H7 (cell line): ENCODE data around the gene GLRA3. TPM values are rescaled to one million over a fixed set of nuclear protein-coding genes. Genes with fewer than 3 reads are reported as not detected.

Experiments
- DNase-seq: peaks from one replicate; pipeline ENCODE4 v3.0.0; 2012
- H3K27me3 ChIP-seq: 2 replicates; pipeline ENCODE4 v1.6.0; 2011; ENCODE audit warnings: mild to moderate bottlenecking, low read length; ENCODE audit not compliant: control insufficient read depth, insufficient read depth
- H3K36me3 ChIP-seq: replicated peaks from 2 replicates; pipeline ENCODE4 v1.5.1; 2011; ENCODE audit warnings: low read length; ENCODE audit not compliant: control insufficient read depth, insufficient read depth
- H3K4me3 ChIP-seq: 2 replicates; pipeline ENCODE4 v1.5.1; 2011; ENCODE audit warnings: low read depth, mild to moderate bottlenecking, control low read depth, low read length, moderate library complexity; ENCODE audit not compliant: insufficient read depth
- total RNA-seq: library from RNA; depleted of rRNA; stranded (reverse); fragments of >200 nt; shearing (Covaris generic); gene quantifications from 2 replicates; pipeline ENCODE4 v1.2.3, GENCODE V29; 2014

Gene GLRA3
- total RNA-seq, 1 experiment from 2014 or later, result 0.28 TPM

DNA sequence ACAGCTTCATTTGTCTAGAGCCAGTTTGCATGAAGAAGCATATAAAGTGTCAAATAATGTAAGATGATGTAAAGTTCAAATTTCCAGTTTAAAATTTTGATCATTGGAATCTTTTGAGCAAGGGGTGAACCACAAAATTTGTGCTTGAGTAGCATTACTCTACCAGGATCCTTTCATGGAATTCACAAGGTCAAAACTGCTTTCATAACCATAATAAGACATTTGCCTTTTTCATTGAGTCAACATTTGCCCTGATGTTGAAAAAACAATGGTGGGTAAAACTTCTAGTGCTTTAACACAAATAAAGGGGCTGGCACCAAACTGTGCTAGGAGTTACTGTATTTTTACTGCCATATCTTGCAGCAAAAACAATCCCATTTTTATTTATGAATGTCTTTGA is 142.2 kb downstream of the GLRA3 start:
- DNase-seq, result no peak
- Histone ChIP-seq H3K27me3 (no peaks in the 10 kb centered on the region), H3K36me3 (no peaks in the 10 kb centered on the region), H3K4me3 (no peak overlapping the region)

DNA sequence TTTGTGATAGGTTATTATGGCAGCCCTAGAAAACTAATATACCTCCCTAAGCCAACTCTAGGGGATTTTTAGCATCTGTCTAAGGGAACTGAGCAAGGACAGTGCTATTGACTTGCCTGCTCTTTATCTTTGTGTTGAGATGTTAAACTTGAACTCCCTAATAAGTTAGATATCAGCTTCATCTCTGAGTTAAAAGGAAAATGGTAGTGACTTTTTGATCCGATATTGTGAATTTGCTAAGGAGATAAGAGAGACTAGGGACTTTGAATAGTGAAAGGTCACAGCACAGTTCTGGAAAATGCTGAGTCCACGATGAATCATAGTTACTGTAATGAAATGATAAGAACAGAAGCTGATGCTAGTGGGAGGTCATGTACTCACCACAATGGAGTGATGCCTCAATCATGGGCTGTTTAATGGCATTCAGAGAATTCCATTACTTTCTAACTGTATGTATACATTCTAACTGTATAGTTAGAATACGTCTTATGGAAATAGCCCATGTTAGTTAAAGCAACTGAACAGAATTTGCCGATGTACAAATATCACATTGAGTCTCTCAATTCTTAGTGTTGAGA is 147.2 kb downstream of the GLRA3 start:
- H3K4me3 ChIP-seq, result no peak overlapping the region
- H3K27me3 ChIP-seq, result no peaks in the 10 kb centered on the region
- DNase-seq, result no peak
- H3K36me3 ChIP-seq, result no peaks in the 10 kb centered on the region

DNA sequence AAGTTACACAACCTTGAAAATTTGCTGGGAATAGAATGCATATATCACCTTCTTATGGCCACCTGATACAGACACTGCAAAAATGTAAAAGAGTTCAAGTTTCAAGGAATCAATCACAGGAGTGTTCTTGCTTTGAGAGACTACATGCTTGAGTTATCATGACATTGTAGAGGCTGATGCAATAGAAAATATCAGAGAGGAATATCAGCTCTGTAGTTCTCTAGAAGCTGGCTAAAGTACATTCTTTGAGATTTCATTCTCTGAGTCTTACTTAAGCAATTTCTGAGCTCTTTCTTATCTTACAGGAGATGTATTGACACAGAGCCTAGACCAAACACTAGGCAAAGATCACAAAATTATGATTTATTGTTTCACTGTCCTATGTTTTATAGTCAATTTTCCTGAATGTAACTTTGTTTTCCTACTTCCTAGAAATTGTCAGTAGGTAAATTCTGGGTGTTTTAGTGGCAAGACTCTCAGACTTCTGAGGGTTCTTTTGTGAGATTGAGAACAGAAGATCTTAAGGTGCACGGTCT is 154.7 kb downstream of the GLRA3 start:
- no peak for DNase-seq
- Histone ChIP-seq H3K36me3 (no peaks in the 10 kb centered on the region), H3K27me3 (no peaks in the 10 kb centered on the region), H3K4me3 (no peak overlapping the region)

DNA sequence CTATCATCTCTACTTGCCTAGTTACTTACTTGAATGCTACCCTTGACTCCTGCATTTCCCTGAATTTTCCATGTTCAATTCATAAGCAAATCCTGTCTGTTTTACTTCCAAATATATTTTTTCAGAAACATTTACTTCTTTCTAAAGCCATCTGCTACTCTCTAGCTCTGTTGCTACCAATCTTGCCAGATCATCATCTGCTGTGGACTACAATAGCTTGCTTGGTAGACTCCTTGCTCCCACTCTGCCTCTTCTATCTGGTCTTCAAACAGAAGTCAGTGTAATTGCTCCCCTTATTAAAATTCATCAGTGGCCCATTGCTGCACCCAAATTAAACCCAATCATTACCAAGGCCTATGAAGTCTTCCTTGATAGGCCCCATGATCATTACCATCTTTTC is 155.2 kb downstream of the GLRA3 start:
- H3K27me3 ChIP-seq, result no peaks in the 10 kb centered on the region
- DNase-seq, result no peak
- H3K36me3 ChIP-seq, result no peaks in the 10 kb centered on the region

DNA sequence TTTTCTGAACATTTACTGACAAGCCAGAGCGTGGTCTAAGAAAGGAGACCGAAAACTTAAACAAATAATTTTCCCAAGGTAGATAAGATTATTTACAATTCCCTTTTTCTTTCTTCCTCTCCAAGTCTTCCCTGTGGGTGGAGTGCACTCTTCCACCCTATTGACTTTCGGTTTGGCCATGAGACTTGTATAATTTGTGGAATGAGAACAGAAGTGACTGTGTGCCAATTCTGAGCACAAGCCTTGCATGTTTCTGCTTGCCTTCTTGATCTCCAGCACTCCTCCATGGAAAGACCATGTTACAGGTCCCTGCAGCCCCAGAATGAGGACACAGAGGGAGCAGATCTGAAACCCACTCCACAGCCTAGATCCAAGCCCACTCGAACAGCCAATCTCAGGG is 156.8 kb downstream of the GLRA3 start:
- no peak overlapping the region for H3K4me3 ChIP-seq
- no peak for DNase-seq
- H3K27me3 ChIP-seq, result no peaks in the 10 kb centered on the region
- no peaks in the 10 kb centered on the region for H3K36me3 ChIP-seq

More for the DNA sequence above, 155.2 kb downstream of the GLRA3 start:
- no peak overlapping the region for H3K4me3 ChIP-seq

DNA sequence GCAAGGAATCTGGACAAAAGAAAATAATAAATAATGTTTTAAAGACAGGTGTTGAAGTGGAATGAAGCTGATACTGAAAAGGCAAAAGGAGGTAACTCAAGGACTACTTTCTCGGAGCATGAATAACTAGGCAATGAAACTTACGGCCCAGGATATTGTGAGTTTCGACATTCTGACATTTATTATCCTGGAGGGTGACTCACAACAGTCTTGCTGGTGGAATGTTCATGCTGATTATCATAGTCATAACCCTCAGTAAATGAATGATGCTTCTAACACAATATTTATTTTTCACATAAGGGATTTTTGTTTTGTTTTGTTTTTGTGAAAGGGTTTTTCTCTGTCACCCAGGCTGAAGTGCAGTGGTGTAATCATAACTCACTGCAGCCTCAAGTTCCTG is 159.8 kb downstream of the GLRA3 start:
- no peak overlapping the region for H3K4me3 ChIP-seq
- no peaks in the 10 kb centered on the region for H3K36me3 ChIP-seq
- no peak for DNase-seq
- H3K27me3 ChIP-seq, result no peaks in the 10 kb centered on the region

DNA sequence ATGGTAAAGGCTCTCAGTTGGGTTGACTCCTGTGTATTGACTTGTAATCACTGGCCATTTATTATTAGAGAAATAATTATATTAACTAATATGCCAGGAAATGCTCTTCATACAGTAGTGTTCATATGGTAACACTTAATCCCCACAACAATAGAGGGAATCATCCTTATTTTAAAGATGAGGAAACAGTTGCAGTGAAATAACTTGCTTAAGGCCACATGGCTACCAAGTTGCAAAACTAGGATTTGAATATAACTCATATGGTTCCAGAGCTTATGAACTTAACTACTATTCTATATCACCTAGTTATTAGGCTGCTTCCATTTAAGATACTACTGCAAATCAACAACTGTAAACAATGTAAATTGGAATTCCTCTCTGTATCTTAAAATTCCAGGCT is 163.2 kb downstream of the GLRA3 start:
- Histone ChIP-seq H3K4me3 (no peak overlapping the region), H3K36me3 (no peaks in the 10 kb centered on the region), H3K27me3 (no peaks in the 10 kb centered on the region)
- no peak for DNase-seq

DNA sequence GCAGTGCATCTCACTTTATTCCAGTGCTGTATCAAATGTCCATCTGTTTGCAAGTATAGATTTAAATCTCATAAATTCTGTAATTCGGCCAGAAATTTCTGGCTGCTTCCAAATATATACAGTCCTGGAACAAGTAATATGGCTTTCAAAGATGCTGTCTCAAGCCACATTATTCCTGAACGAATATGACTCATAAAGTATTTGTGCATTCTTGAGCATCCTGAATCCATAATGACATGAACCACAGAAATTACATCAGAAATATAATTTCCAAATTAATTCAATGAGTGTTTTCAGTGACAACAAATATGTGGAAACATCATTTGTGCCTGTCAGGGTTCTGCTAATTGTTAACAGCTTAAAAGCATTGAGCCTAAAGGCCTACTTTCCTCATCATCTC is 165.8 kb downstream of the GLRA3 start:
- H3K36me3 ChIP-seq, result no peaks in the 10 kb centered on the region
- DNase-seq, result no peak
- no peak overlapping the region for H3K4me3 ChIP-seq
- H3K27me3 ChIP-seq, result no peaks in the 10 kb centered on the region

DNA sequence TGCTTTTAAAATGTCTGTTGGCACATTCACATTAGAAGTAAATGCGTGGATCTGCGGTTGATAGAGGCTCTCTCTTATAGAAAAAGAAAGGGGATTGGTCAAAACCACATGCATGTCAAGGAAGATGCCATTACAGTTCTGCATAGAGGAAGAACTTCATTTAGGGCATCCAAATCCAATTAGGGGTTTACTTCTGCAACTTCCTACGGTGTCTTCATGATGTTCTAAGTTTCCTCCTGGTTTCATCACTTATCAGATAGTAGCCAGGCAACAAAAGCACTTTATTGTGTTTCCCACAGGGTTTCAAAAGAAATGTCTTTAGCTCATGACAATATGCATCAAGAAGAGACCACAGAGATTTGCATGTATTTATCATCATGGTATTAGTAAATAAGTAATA is 170.8 kb downstream of the GLRA3 start:
- Histone ChIP-seq H3K27me3 (no peaks in the 10 kb centered on the region), H3K36me3 (no peaks in the 10 kb centered on the region), H3K4me3 (no peak overlapping the region)
- no peak for DNase-seq

DNA sequence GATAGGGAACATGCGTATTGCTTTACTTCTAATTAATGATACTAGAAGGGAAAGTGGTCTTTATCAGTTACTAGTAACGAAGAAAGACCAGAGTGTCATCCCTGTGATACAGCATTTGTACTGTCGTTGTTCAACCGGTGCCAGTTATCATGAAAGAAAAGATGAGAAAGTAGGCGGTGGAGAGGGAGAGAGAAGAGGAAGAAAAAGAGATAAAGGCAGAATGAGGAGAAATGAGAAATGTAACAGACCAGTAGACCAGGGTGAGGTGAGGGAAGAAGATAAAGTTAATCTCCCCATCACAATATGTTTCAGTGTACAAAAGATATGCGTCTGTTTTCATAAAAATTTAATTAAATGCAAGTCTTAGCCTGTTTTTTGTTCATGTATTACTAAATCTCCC is 171.6 kb downstream of the GLRA3 start:
- no peak for DNase-seq
- H3K36me3 ChIP-seq, result no peaks in the 10 kb centered on the region
- no peak overlapping the region for H3K4me3 ChIP-seq
- H3K27me3 ChIP-seq, result no peaks in the 10 kb centered on the region

DNA sequence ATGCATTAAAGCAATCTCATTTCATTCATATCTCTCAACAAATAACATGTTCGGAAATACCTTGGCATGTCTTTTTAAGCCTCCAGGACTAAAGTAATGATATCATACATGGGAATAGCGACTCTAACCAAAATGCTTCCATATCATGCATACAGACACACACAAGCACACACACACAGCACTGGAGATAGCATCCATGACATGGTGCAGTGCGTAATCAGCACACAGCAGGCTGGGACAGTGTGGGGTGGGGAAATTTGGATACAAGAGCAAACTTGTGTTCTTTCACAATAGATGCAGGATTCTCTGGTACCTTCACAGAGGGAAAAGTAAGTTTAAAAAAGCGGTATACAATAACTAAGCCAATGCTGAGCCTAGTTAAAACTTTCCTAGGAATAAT is 174.4 kb downstream of the GLRA3 start:
- Histone ChIP-seq H3K27me3 (no peaks in the 10 kb centered on the region), H3K4me3 (no peak overlapping the region), H3K36me3 (no peaks in the 10 kb centered on the region)
- no peak for DNase-seq

DNA sequence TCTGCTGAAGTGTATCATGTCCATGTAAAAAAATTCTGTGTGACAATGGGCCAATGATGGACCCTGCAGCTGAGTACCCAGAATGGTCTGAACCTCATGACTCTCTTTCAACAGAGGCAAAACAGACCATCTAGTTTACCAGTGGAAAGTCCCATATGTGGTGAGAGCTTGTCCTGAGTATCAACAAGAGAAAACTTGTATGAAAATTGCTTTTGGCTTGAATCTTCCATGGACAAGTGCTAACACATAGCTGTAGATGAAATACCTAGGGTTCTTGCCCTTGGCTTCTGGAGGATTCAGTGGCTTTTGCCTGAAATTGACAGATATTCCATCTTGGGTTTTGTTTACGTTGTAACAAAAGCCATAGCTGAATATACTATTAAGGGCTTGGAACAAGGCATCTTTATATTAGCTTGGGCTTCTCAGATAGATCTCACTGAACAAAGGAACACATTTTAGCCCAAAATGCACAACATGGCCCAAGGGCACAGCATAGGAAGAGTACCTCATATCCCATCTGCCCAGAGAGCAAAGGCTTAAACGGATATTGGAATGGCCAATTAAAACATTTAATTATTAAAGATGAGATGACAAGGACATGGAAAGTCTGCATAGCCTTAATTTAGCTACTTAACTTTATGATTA is 178.2 kb downstream of the GLRA3 start:
- H3K4me3 ChIP-seq, result no peak overlapping the region

DNA sequence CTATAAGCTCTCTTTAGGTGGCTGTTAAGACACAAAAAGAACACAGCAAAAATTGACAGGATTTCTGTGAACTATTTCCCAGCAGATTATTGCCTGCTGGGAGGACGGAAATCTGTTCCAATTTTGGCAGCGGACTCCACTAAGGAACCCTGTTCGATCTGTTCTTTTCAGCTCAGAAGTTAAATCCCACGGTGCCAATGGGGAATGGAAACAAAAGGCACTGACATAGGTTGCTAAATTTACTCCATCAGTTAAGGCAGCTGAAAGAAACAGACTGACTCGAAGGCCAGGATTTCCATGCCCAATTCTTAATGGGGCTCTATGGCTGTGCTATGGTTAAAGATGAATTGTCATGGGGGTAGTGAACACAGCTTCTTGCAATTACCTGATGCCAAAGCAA is 180.2 kb downstream of the GLRA3 start:
- Histone ChIP-seq H3K4me3 (no peak overlapping the region), H3K27me3 (no peaks in the 10 kb centered on the region), H3K36me3 (no peaks in the 10 kb centered on the region)
- no peak for DNase-seq

More for the DNA sequence above, 178.2 kb downstream of the GLRA3 start:
- DNase-seq, result no peak
- no peaks in the 10 kb centered on the region for H3K27me3 ChIP-seq
- no peaks in the 10 kb centered on the region for H3K36me3 ChIP-seq

DNA sequence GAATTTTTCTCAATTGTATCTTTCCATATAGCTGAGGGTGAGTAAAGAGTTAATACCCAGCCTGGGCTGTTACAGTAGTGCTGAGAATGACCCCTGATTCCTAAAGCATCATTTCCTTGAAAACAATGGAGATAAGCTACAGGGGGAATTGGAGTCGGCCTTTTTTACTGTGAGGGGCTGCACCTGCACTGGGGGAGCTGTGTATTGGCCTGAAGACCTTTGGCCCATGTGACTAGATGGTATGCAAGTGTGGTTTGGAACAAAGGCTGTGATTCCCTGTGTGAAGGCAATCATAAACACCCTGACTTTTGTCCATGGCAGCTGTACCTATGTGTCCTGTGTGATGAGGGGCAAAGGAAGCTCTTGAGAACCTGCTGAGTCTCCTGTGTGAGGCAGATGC is 182.7 kb downstream of the GLRA3 start:
- Histone ChIP-seq H3K27me3 (no peaks in the 10 kb centered on the region), H3K36me3 (no peaks in the 10 kb centered on the region), H3K4me3 (no peak overlapping the region)
- no peak for DNase-seq

DNA sequence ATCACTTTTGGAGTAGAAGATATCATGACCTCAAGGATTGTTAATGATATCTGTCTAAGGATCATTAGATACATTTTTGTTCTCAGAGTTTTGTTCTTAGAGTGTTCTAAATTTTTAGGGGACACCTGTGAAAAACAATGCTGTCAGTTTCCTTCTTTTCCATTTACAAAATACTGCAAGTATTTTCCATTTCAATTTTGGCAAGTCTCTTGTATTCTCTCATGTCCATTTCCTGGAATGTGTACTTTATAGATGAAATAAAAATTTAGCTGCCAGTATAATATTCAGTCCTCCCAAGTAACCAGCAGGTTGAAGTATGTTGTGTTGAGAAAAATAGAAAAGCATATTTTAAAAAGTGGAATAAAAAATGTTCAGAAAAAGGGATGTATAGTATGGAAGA is 188.9 kb downstream of the GLRA3 start:
- Histone ChIP-seq H3K4me3 (no peak overlapping the region), H3K27me3 (no peaks in the 10 kb centered on the region), H3K36me3 (no peaks in the 10 kb centered on the region)
- no peak for DNase-seq
